Right renal cortex interstitium (tissue), 3 donors: Measurements from ENCODE around the gene PTPRG. TPM values are rescaled to one million over a fixed set of nuclear protein-coding genes. Genes with fewer than 3 reads are reported as not detected.

Source experiments
- DNase-seq, 3 donors: peaks; one replicate each; pipeline ENCODE4 v3.0.0-alpha.2; 2013; ENCODE audit warnings: low read depth in 3 of 3, low spot score in 2 of 3
- polyA plus RNA-seq, 3 donors: library from polyadenylated mRNA; unstranded; fragments of 120-200 nt; gene quantifications; one replicate each; pipeline ENCODE4 v1.2.1, GENCODE V29; 2013; ENCODE audit not compliant: insufficient read length in 3 of 3

The PTPRG gene
- polyA plus RNA-seq, 3 donors, result 87.3 to 97.7 (median 93.7) TPM

DNA sequence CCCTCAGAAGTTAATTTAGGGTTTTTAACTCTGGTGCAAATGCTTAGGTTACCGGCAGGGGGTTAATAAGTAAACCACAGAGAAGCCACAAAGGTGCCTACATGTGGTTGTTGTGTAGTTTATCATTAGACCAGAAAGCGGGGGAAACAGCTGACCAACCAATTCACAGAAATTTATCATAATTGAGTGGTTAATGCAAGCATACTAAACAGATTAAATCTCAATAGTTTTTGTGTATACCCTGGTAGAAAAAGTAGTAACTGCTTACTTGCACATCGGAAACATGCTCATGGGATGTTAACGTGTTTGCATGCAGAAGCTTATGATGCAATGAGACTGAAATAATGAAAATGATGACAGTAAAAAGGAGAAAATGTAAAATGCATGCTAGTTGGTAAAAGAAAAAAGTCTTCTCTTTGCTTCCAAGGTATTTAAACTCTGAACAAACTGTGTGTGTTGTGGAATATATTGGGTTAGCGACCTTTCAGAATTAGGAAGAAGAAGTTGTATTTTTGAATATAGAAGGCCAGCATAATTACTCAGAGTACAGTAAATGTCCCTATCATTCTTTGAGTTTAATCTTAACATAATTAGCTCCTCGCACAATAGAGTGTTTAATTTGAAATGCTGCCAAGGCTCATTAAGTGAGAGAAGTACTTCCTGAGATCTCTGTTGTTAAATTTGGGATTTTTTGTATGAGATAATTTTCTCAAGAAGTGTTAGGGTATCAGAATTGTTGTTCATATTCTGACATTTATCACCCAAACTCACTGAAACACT, 316.2 kb downstream of the PTPRG start:
- DNase-seq, result no peak

GRCh38 chr3:61882253-61882652, 320.9 kb downstream of the PTPRG start:
- DNase-seq, result no peak

GRCh38 chr3:61884794-61885193, 323.4 kb downstream of the PTPRG start:
- no peak for DNase-seq

GRCh38 chr3:61885414-61885813, 324.0 kb downstream of the PTPRG start:
- no peak for DNase-seq

- DNase-seq, result no peak
Observed at GRCh38 chr3:61887206-61887605, 325.8 kb downstream of the PTPRG start.

DNA sequence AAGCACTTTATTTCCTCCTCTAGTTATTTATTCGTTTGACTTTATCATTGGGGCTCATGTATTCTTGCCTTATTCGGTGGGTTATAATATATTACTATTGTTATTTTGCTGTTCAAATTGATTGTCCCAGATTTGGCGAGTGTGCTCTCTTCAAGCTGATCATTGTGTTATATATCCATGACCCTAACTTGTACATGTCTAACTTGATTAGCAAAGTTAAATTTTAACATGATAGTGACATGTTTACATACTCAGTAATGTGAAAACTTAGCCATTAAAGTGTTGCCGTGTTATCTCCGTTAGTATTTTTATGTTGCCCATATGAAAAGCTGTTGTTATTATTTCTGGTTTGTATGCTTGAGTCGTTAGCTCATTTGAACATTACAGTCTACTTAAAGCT, 327.9 kb downstream of the PTPRG start:
- DNase-seq, result no peak

GRCh38 chr3:61890167-61890566, 328.8 kb downstream of the PTPRG start:
- DNase-seq, result no peak

GRCh38 chr3:61890586-61890985, 329.2 kb downstream of the PTPRG start:
- no peak for DNase-seq

GRCh38 chr3:61892891-61893290, 331.5 kb downstream of the PTPRG start:
- no peak for DNase-seq

DNA sequence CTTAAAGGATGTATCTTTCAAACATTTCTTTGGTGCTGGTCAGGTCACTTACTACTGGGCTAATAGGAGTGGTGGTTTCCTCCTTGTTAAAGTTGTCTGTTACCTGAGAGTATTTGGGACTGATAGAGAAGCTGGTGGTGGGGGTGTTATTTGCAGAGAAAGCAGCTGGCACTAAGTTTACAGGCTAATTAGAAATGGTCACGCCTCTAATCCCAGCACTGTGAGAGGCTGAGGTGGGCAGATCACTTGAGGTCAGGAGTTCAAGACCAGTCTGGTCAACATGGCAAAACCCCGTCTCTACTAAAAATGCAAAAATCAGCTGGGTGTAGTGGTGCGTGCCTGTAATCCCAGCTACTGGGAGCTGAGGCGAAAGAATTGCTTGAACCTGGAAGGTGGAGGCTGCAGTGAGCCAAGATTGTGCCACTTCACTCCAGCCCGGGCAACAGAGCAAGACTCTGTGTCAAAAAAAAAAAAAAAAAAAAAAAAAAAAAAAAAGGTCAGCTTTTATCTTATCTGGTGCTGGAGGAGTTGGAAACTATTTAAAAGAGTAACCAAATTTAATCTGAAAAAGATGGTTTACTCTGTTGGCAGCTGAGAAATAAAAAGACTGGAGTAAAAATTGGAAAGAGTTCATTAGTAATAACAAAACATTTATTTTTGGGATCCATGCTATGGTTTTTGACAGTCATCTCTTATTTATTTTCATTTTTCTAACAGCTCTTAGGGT, 332.6 kb downstream of the PTPRG start:
- DNase-seq, result no peak

DNA sequence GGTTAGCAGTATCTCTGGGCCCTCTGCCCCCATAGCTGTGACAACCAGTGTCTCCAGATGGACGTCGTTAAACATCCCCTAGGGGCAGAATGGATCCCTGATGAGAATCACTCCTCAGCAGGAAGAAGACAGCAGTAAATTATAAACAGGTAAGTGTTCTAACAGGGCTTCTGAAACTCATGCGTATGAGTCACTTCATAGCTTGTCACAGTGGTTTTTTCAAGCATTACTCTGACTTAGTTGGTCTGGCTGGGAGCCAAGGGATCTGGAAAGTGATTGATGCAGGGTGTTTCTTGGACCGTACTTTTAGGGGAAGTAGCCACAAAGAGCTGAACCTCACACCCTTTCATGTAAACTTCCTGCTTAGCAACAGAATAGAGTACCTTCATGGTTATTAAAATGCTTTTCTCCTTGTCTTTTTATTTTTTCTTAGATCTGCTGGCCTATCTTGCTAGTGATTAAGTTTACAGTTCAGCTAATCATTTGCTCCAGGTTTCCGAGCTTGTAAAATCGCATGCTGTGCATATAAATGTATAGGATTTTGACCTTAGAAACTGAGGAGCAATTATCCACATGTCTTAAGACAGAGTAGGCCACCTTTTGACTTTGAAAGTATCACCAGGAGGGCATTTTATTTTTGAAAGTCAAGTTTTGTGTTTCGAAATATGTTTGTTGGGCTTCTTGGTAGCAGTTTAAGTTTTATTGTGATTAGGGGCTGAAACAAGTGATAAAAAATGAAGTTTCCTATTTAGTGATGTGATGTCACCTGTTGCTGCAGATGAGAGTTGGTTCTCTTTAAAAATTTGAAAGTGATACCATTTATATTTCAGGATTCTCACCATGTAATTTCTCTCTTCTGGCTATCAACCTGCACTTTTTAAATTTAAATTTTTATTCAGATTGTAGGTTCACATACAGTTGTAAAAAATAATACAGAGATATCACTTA, 333.9 kb downstream of the PTPRG start:
- DNase-seq, result no peak

DNA sequence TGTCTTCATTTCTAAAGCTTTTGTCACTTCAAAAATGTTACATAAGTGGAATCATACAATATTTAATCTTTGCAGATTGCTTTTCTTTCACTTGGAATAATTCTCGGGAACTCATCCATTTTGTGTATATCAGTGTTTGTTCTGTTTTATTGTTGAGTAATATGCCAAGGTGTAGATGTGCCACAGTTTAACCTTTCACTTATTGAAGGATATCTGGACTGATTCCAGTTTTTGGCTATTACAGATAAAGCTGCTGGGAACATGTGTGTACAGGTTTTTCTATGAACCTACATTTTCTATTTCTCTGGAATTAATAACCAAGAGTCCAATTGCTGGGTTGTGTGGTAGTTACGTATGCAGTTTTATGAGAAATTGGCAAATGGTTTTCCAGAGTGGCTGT, 334.9 kb downstream of the PTPRG start:
- no peak for DNase-seq

DNA sequence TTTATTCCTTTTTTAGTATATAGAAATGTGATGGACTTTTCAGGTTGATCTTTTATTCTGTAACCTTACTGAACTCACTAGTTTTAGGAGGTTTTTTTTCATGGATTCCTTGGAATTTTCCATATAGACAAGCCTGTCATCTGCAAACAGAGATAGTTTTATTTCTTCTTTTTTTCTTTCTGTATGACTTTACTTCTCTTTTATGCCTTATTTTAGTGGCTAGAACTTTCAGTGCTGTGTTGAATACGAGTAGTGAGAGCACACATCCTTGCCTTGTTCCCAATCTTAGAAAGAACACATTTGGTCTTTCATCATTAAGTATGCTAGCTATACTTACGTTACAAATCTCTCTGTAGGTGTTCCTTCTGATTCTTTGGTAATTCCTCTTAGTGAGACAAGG, 336.5 kb downstream of the PTPRG start:
- DNase-seq, result no peak

GRCh38 chr3:61899700-61900462, 338.5 kb downstream of the PTPRG start:
- no peak for DNase-seq

GRCh38 chr3:61901496-61901895, 340.1 kb downstream of the PTPRG start:
- DNase-seq, result no peak

DNA sequence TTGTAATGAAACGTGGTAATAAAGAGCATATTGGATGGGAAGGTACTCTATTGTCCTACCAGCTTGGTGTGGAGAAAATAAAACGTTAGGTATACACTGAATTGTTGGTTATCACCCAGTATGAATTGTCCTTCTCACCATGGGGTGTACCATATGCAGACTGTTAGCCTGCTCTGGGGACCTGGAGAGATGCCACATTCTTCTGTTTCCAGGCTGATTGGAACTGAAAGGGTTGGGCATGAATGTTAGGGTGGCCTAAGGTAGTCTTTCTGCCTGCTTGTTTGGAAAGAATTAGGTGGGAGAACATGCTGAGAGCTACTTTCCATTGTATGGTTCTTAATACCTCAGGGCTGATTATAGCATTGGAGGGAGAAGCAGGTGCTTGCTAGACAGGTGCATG, 340.6 kb downstream of the PTPRG start:
- DNase-seq, result no peak

DNA sequence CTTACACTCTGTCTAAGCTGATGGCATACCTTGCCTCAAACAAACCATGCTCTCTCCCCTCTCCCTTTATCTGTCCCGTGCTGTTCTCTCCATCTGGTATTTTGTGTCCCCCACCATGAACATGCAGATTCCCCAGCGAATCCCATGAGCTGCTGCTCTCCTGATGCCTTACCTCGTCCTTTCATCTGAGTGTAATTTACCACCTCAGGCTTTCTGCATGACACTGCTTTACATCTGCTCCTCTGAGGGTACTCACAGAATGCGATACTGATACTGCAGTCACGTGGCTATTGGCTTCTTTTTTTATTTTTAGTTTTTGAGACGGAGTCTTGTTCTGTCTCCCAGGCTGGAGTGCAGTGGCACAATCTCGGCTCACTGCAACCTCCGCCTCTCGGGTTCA, 341.7 kb downstream of the PTPRG start:
- DNase-seq, result no peak

DNA sequence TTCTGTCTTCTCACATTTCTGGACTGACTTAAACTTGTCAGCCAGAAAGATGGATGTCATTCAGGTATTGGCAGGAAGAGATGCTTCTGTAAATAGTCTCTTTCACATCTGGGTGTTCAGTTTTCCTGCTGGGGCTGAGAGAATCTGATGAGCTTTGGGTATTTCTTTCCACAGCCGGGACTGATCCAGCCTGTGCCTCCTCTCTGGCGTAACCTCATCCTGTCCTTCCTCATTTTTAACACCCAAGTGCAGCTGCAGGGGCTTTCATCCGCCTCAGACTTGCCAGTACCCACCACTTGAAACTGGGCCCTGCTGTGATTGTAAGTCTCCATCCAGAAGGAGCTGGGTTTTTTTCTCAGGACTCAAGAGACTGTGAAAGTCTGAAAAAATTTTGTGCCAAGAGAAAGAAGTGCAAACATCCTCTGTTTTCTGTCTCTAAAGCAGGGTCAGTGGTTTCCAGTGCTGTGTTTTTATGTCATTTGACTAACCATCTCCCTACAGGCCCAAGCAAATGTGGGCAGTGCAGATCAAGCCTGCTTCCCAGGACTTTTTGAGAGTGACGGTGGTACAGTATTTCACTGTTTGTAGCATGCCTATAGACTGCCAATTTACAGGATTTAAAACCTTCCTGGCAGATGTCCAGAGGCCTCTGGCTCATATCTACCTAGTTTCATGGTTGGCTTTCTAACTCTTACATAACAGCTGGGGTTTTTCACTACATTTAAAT, 342.7 kb downstream of the PTPRG start:
- DNase-seq, result no peak

GRCh38 chr3:61907210-61907795, 345.9 kb downstream of the PTPRG start:
- no peak for DNase-seq
